Omental fat pad (tissue), 4 donors: ENCODE results near the gene MORC1. TPM values are rescaled to one million over a fixed set of nuclear protein-coding genes. Genes with fewer than 3 reads are reported as not detected.
"Not testable (repeated sequence)": the region's sequence is repeated elsewhere in the genome, so short reads cannot be mapped to it uniquely, and the experiment has no call there.

ENCODE experiments used
- ATAC-seq: fragments of 150-250 bp; one replicate; pipeline ENCODE4 v1.9.1; 2016; ENCODE audit warnings: mild to moderate bottlenecking, moderate library complexity; ENCODE audit not compliant: low FRiP score
- DNase-seq: peaks from one replicate; pipeline ENCODE4 v3.0.0-alpha.2; 2019; ENCODE audit warnings: low spot score
- CTCF ChIP-seq, 3 donors: fragments of 450-650 bp; IDR thresholded peaks; one replicate each; pipeline ENCODE4 v1.5.1; 2016 to 2017; ENCODE audit warnings: antibody characterized with exemption in 3 of 3, mild to moderate bottlenecking in 3 of 3, moderate library complexity in 2 of 3
- total RNA-seq, 4 donors: library from RNA; depleted of rRNA; stranded (reverse); fragments of >200 nt; gene quantifications; one replicate each; pipeline ENCODE4 v1.1.0, GENCODE V29; 2016

The MORC1 gene
- total RNA-seq, 4 donors from 2014 or later = 0.09 TPM; not detected in 3

GRCh38 chr3:109081746-109082510 is 36.0 kb downstream of the MORC1 start:
- TF ChIP-seq CTCF (IDR thresholded peaks at IDR 0.05) = no peak
- DNase-seq (no peak), ATAC-seq (no peak)

GRCh38 chr3:109080090-109080489 is 37.8 kb downstream of the MORC1 start:
- not testable (repeated sequence) for ATAC-seq, DNase-seq

GRCh38 chr3:109073116-109073515 is 44.8 kb downstream of the MORC1 start:
- ATAC-seq (no peak), DNase-seq (no peak)
- TF ChIP-seq CTCF (IDR thresholded peaks at IDR 0.05) = no peak

- TF ChIP-seq CTCF (IDR thresholded peaks at IDR 0.05) = no peak
- ATAC-seq = no peak
- no peak for DNase-seq
Observed at GRCh38 chr3:109072194-109072593, 45.7 kb downstream of the MORC1 start.

GRCh38 chr3:109071350-109072142 is 46.4 kb downstream of the MORC1 start:
- no peak for DNase-seq
- no peak for TF ChIP-seq CTCF (IDR thresholded peaks at IDR 0.05)
- no peak for ATAC-seq

GRCh38 chr3:109070211-109070610 is 47.7 kb downstream of the MORC1 start:
- DNase-seq = no peak
- ATAC-seq = no peak
- TF ChIP-seq CTCF (IDR thresholded peaks at IDR 0.05) = no peak

GRCh38 chr3:109066864-109067263 is 51.1 kb downstream of the MORC1 start:
- ATAC-seq (no peak), DNase-seq (no peak)
- no peak for TF ChIP-seq CTCF (IDR thresholded peaks at IDR 0.05)
